HG03469 (cell line): Measurements from ENCODE around the gene EDNRA.
A peak's percentile ranks its signal among the peaks of the same experiment; 100 is the strongest.

ENCODE experiments used
- ATAC-seq: cut with Tn5 transposase; IDR thresholded peaks from one replicate; pipeline ENCODE4 v1.9.1; 2021; ENCODE audit warnings: mild to moderate bottlenecking, moderate library complexity, moderate number of reproducible peaks; ENCODE audit not compliant: unreplicated experiment

The EDNRA gene

DNA sequence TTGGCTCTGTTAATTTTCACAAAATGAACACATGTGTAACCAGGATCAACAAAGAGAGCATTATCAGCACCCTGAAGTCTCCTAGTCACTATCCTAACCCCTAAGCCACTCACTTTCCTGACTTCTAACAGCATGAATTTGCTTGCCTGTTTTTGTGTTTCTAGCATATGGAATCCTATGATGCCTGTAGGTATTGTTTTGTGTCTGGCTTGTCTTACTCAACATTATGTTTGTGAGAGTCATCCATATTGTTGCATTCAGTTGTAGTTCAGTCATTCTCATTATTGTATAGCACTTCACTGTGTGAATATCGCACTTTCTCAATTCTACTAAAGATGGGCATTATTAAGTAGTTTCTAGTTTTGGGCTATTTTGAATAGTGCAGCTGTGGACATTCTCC lies 15.6 kb downstream of the EDNRA start:
- ATAC-seq: no peak

DNA sequence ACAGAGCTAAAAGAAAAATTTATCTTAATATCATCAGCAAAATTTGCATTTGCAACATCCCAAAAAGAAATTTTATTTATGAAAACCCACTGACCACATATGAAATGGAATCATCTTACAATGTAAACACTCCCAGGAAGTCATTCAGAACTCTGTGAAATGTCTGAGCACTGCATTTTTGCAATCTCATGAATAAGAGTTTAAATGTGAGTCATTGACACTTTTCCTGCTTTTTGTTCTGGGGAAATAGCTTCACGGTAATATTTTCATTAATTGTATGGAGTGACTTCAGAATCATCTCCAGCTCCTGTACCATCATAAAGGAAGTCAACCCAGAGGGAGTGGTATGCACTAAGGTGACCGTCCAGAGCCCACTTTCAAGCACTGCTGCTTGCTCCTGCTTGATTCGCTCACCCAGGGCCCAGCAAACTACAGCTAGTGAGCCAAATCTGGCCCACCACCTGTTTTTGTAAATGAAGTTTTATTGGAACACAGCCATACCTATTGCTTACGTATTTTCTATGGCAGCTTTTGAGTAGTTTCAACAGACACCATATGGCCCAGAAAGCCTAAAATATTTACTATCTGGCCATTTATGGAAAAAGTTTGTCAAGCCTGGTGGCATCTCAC lies 17.2 kb downstream of the EDNRA start:
- ATAC-seq: no peak

DNA sequence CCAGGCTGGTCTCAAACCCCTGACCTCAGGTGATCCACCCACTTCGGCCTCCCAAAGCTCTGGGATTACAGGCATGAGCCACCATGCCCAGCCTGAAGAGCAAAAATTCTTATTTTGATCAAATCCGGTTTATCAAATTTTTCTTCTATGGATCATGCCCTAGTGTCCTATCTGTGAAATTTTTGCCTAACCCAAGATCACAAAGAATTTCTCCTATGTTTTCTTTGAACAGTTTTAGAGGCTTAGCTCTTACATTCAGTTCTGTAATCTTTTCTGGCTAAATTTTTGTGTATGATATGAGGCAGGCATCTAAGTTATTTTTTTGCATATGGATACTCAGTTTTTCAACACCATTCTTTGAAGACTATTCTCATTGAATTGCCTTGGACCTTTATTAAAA lies 27.4 kb downstream of the EDNRA start:
- ATAC-seq: no peak

DNA sequence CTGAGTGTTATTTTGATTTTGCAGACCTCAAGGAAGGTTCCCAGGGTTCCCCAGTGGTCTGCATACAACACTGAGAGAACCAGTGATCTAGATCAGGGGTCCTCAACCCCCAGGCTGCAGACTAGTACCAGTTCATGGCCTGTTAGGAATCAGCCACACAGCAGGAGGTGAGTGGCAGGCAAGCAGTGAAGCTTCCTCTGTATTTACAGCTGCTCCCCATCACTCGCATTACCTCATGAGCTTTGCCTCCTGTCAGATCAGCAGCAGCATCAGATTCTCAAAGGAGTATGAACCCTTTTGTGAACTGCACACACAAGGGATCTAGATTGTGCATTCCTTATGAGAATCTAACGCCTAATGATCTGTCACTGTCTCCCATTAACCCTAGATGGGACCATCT lies 28.5 kb downstream of the EDNRA start:
- no peak for ATAC-seq

DNA sequence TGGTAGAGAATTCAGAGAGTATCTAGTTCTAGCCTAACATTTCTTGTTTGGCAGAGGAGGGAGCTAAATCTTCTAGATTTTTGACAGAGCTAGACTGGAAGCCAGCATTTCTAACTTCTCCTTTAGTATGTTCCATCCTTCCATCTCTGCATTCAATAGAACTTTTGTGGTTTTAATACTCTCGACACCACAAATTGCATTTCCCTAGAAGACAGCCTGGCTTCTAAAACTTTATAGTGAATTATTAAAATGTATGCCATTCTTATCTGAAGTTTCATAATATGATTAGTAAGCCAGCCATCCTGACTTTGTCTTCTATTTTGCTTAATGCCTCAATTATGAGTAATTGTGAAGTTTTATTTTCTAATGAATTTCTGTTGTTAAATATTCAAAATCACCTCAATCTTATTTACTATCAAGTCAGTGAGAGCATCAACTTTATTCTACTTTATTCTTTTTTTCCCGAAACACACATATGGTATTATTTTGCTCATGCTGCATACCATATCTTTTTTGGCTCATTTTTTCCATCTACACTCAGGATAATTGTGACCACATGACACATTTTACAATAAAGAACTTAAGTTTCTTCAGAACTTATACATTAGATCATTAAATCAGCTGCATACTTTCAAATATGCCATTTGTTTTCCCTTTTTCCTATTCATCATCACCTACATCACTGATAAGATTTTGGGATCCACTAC lies 30.2 kb downstream of the EDNRA start:
- ATAC-seq: no peak

DNA sequence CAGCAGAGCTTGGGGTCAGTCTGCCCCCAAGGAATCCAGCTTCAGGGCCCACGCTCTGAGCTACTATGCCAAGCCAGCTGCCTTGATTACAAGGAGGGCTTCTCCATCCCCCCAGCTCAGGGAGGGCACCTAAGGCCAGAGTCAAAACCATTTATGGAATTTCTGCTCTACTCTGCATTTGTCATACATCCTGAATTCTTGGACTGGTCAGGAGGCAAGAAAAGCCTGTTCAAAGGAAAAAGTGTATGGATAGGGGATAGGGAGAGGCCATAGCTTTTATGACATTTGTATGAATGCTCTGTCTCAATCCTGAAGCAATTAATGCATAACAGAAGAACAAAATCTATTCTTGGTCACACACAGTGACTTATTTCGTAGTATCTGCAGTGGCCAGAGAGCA lies 32.2 kb downstream of the EDNRA start:
- no peak for ATAC-seq

DNA sequence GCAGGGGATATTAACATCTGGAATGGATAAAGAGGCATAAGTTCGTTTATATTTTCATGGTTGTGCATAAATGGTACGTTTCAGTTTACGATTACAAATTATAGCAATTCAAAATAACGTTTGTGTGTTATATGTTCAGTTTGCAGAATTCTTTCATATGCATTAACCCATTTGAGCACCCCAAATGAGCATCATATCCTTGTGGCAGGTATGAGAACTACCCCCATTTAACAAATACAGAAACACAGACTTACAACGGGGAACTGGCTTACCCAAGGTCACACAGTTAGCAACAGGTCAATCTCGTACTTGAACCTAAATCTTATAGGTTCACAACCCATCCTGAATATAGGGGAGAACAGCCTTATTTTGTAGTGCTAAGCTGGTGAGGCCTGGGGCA lies 33.1 kb downstream of the EDNRA start:
- ATAC-seq: no peak

DNA sequence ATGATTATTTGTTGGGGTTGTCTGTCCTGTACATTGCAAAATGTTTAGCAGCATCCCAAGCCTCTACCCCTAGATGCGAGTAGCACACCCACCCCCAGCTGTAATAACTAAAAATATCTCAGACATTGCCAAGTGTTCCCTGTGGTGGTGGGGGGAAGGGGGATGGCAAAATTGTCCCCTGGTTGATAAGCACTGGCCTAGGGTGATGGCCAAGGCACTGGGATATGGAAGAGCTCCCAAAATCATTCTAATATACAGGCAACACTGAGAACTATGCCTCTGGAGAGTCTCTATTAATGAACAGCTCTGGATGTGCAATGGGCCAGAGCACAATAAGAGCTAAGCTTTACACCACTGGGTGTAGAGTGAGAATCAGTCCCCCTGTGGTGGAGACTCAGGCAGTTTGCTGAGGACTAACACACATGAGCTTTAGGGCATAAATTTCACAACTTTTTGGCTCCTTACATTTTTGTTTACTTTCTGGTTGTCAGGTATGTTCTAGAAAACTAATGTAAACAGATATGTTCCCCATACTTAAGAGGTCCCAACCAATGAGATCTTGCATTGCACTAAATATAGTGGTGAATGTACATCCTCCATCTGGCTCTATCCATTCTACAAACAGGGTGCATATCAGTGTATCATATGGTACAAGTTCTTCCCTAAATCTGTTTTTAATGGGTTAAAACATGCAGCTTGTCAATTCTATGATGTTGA lies 34.5 kb downstream of the EDNRA start:
- ATAC-seq: no peak

DNA sequence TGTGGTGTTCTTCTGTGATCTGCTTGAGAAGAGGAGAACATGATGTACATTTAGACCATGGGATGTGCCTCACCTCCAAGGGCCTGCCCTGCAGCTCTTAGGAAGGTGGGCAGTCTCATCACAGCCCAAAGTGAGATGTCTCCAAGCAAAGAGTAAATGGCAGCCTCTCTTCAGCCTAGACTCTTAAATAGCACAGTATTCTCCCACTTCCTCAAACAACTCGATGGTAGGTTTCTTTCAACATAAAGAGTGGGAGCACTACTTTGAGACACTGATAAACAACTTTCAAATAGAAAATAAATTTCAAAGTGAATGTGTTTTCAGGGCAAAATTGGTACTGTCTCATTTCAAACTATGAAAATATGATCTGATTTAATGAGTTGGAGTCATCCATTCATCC lies 35.2 kb downstream of the EDNRA start:
- ATAC-seq: no peak

DNA sequence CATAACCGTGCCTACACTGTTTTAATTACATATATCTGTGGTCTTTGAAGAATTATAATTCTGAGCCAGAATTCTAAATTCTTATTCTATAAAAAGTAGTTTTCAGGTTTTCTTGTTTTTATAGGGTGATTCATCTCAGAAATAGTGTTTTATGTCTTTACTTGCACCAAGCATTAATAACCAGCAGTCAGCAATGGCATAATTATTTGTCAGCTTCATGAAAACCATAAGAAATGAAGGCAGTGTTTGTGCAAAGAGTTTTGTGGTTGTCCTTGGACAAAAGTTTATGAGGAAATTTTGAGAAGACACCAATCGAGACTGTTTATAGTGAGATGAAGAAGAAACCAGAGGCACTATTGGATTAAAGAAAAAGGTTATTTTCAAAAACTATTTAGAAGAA lies 37.2 kb downstream of the EDNRA start:
- no peak for ATAC-seq

DNA sequence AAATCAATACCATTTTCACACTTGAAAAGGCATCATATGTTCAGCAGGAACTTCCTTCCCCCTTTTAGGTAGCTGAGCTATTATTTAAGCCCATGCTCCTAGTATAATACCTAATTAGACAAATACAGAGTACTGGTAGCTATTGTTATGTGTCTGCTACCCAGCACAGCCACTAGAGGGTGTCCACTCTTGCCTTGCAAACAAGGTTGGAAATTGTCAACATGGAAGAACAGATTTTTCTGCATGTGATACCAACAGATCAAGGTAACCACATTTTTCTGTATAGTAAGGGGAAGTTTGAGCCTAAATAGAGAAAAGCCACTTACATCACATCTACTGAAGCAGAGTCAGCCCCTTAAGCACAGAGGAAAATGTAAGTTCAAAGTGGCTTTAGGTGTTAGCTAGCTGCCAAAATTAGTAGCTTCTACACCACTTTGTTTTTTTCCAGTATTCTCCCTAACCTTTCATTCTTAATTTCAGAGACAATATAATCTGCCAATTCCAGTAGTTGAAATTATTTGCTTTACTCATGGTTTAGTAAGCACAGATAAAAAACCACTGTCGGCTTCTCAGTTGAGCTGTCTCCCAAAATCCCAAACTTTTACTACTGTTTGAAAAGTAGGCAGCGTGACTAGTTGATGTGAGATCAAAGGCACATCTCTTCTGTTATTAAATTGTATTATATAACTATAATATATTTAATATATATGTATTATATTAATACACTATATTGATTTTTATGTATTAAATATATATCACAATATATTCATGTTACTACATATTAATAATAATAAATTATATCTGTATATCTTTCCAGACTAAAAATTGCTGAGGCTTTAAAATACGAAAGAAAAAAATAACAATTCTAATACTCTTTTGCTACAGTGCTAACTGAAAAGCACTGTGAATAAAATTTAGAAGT lies 38.2 kb downstream of the EDNRA start:
- peak; percentile 95 for ATAC-seq

DNA sequence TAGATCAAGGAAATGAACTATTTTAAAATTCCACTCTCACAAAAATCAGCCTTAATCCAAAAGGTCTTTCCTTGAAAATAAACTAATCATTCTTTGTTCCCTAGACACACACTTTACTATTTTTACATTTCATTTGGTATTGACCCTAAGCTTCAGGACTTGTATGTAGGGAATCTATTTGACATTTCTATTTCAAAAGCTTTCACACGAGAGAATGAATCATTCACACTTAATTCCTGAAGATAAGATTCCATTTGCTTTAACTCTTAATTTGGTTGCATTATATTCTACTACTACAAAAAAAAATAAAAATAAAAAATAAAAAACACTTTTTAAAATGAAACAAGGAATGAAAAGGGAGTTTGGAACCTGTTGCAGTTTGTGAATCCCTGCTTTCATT lies 43.7 kb downstream of the EDNRA start:
- no peak for ATAC-seq

DNA sequence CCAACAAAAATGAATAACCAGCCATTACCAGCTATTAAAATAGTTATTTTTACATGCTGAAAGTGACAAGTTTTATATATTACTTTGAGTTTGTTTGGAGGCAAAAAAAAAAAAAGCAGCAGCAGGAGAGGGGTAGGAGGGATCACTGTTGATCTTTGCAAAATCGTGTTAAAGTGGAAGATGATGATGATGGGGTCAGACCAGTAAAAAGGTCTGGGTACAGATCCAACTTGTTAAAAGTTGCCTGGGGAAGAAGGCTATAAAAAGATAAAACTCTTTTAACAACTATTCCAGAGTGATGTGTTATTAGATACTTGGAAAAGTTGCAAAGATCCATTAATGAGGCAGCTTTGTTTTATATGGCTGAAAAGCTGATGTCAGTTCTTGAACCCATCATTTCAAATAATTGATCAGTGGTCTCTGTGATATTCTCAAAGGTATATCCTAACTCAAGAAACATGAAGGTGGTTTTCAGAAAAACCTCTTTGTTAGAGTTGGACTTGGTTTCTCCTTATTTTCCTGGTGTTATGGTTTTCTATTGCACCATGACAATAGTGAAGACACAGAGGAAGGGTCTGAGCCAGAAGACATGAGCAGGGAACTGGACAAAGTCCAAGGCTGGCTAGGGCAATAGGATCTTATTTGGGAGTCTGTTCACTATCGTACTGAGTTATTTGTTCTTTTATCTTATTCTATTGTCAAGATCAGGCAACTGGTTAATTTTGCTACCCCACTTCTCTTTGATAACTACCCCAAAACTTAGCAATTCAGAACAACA lies 44.8 kb downstream of the EDNRA start:
- no peak for ATAC-seq

DNA sequence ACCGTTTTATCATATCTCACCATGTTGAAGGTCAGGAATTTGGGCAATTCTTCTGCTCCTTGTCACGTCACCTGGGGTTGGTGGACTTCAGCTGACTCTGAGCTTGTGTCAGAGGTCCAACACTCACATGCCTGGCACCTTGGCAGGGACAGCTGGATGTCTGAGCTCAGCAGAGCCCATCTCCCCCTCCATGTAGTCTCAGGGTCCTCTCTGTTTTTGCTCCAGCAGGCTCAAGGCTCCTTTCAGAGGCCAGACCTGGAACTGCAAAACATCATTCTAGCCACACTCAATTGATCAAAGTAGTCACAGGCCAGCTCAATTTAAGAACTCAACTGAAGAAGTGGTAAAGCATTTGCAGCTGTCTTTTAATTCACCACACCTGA lies 45.4 kb downstream of the EDNRA start:
- no peak for ATAC-seq

DNA sequence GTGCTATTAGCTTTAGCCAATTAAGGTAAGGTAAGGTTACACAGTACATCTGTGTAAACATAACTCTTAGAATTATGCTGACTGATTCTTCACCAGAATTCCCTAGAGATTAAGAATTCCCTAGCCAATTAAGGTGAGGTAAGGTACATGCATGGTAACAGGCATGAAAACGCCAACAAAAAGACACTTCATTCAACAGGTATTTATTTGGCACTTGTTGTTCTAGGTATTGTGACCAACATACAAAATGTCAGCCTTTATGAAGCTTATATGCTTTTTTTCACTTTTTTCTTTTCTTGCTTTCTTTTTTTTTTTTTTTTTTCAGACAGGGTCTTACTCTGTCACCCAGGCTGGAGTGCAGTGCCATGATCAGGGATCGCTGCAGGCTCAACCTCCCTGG lies 47.2 kb downstream of the EDNRA start:
- no peak for ATAC-seq

DNA sequence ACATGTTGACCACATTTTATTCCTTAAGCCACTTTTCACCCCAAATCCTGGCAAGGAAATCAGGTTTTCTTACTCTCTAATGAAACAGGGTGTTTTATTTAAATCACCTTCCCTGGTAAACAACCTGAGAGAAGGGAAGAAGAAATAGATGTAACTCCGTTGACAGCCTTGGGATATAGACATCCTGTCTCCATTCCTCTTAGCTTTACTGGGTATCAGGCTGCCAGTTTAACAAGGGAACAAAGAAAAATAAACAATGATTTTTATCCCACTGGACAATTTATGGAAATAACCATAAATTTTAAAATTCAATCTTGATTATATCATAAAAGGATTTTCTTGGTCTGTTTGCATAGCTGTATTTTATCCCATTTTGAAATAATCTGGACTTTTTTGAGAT lies 49.2 kb downstream of the EDNRA start:
- ATAC-seq: no peak

DNA sequence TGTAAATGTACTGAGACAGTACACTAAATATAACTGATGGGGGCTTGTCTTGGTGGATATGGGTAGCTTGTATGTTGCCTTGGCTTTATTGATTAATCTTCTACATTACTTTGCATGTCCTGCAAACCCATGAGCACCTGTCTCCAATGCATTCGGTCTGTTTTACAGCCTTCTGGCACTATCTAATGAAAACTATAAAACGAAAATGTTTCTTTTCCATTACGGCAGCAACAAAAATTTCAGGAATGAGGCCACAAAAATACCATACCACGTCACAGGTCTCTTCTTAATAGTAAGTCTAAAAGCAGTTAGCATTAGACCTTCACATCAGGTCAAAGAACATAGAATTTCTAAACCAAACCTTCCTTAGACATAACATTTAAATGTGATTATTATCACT lies 49.8 kb downstream of the EDNRA start:
- no peak for ATAC-seq

DNA sequence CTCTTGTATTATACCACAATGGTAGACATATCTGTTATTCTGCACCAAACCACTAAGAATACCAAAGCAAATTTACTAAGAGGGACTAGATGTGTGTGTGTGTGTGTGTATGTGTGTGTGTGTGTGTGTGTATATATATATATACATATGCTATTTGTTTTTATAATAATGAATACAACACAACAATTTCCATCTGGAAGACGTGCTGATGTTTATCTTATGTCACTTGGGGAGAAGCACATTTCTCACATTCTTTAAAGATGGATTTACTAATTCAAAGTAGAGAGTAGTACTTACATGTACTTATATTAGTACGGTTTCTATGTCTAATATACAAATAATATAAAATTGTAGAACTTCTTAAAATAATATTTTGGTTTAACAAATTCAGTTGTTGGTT lies 52.0 kb downstream of the EDNRA start:
- ATAC-seq: no peak

DNA sequence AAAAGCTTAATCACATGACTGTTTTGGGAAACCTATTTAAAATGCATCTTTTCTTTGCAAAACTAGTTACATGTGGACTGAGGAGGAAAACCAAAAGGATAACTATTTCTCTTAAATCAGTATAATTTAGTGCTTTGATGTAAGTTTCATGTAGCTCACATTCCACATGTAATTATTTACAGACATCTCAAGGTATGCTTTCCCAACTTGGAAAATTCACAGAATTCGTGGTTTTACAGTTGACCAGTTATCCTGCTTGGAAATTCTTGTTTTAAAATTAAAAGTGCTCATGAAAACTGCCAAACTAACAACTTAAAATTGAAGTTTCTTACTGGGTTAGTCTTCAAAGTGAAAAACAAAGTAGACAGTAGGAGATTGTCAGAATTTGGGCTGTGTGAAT lies 52.4 kb downstream of the EDNRA start:
- no peak for ATAC-seq

DNA sequence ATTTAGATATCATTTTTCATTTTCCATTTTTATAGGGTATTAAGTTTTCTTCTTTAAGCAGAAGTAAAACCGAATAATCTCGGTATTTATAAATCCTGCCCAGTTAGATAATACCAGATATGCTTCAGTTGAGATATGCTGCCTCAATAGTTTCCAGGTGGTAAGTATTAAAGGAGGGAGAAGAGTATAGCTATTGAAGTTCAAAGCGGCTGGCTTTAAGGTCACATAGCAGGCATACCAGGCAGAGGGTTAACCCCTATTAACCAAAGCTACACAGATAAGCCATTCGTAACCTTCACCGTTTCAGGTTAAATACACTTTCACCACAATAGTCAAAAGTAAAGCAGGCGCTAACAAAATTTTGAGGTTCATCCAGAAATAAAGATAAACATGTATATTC lies 54.2 kb downstream of the EDNRA start:
- no peak for ATAC-seq

DNA sequence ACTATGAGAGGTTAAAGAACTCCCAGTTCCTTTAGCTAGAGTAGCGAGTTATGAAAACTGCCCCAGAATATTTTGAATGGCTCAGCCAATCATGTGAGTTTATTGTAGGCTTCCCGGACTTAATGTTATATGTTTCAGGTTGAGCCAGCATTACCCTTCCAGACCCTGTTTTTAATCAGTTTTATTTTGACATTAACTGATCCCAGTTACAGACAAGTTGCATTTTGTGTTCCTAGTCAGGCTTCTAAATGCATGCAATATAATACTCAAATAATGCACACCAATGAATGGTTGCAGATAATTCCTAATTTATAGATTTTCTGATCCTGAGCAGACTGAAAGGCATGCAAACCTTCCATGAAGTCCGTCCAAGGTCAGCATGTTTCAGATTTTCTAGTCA lies 57.8 kb downstream of the EDNRA start:
- no peak for ATAC-seq
